Stomach (tissue), 9 donors: ENCODE results near the gene ETFB. TPM values are rescaled to one million over a fixed set of nuclear protein-coding genes. Genes with fewer than 3 reads are reported as not detected.

Experiments used
- DNase-seq, 2 donors: peaks; one replicate each; pipeline versions ENCODE4 v3.0.0 to v3.0.0-alpha.2; 2013 to 2019
- H3K27ac ChIP-seq, 5 donors: fragments of 200-600 bp in 4 of 5; sonication (generic) in 4 of 5; one replicate each; pipeline ENCODE4 v1.5.1; 2013 to 2019; ENCODE audit warnings: mild to moderate bottlenecking in 1 of 5, moderate library complexity in 1 of 5
- H3K27me3 ChIP-seq, 3 donors: fragments of 200-600 bp; sonication (generic); one replicate each; pipeline ENCODE4 v1.5.1; 2017 to 2019; ENCODE audit warnings: mixed run types in 1 of 3
- H3K36me3 ChIP-seq, 4 donors: fragments of 200-600 bp; sonication (generic); 1 replicate in 3 of 4; 2 replicates in 1 of 4; pipeline ENCODE4 v1.5.1; 2016 to 2019
- H3K4me1 ChIP-seq, 4 donors: fragments of 200-600 bp; sonication (generic); one replicate each; pipeline ENCODE4 v1.5.1; 2016 to 2019
- H3K4me3 ChIP-seq, 4 donors: fragments of 200-600 bp; sonication (generic) in 3 of 4; one replicate each; pipeline ENCODE4 v1.5.1; 2016 to 2019; ENCODE audit warnings: mild to moderate bottlenecking in 1 of 4
- H3K9me3 ChIP-seq, 4 donors: fragments of 200-600 bp; sonication (generic); one replicate each; pipeline ENCODE4 v1.5.1; 2016 to 2019
- EP300 ChIP-seq: sonication (generic); formaldehyde crosslinking; IDR thresholded peaks from one replicate; pipeline ENCODE4 v1.6.1; 2017; ENCODE audit warnings: antibody characterized with exemption
- POLR2A ChIP-seq, 4 donors: fragments of 450-650 bp; IDR thresholded peaks; one replicate each; pipeline ENCODE4 v1.6.1; 2016; ENCODE audit warnings: antibody characterized with exemption in 4 of 4, control low read depth in 2 of 4, mild to moderate bottlenecking in 1 of 4, moderate library complexity in 1 of 4
- POLR2AphosphoS5 ChIP-seq, 3 donors: sonication (generic); formaldehyde crosslinking; IDR thresholded peaks; one replicate each; pipeline ENCODE4 v1.6.1; 2016; ENCODE audit warnings: antibody characterized with exemption in 3 of 3
- WGBS, 5 donors: extraction: QIAGEN DNeasy Blood & Tissue Kit in 3 of 5; methylation state at CpG; one replicate each; pipeline versions ENCODE4 v1.1.5 to v1.1.7; 2013 to 2018; 5-methylcytosine and 5-hydroxymethylcytosine counted together
- intact Hi-C: fragments of 100-400 bp; cut with DNase I; formaldehyde crosslinking; loops from one replicate; pipeline ENCODE4 v1.15.1; 2023; ENCODE audit warnings: low total_unique reads
- polyA plus RNA-seq, 3 donors: library from polyadenylated mRNA; stranded (reverse); fragments of 200-250 nt; gene quantifications; one replicate each; pipeline ENCODE4 v1.2.3, GENCODE V29; 2013
- total RNA-seq, 5 donors: library from RNA; depleted of rRNA; stranded (reverse); fragments of >200 nt; gene quantifications; one replicate each; pipeline versions ENCODE4 v1.1.0 to v1.2.3, GENCODE V29; 2014 to 2016
- TF ChIP-seq, protein P1 (sequence below), 7 experiments: fragments of 450-650 bp in 4 of 7; fragments of 200-600 bp in 3 of 7; sonication (generic) in 3 of 7; IDR thresholded peaks; one replicate each; pipeline ENCODE4 v1.5.1; 2016 to 2019; ENCODE audit warnings: antibody characterized with exemption in 7 of 7, control low read depth in 2 of 7, mild to moderate bottlenecking in 1 of 7
- donor health status: healthy with polysubstance abuse.
- donor health status: Bipolar disorder and iron deficiency.
- donor health status: healthy.

ETFB gene
- total and polyA plus RNA-seq, 8 donors: 1.2 to 211 (median 105) TPM

DNA sequence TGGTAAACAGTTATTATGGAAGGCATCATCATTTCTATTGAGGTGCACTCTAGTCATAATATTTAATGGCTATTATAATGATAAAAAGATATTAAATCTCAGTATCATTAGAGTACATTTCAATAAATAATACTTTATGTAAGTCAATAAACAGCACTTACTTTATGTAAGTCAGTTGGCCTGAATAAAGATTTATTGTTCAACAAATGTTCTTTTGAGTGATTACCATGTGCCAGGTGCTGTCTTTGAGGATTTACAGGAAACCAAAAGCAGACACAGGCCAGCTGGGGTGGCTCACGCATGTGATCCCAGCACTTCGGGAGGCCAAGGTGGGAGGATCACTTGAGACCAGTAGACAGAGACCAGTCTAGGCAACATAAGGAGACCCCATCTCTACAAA, 11.2 kb upstream of the ETFB start:
- H3K4me3 ChIP-seq: no peak overlapping the region
- DNase-seq: no peak
- no peaks in the 10 kb centered on the region for H3K27me3 ChIP-seq
- no peak overlapping the region for H3K27ac ChIP-seq
- no peaks in the 10 kb centered on the region for H3K36me3 ChIP-seq
- H3K9me3 ChIP-seq: peaks cover 0 to 7% (median 4%) of the 10 kb centered on the region in 4 donors
- intact Hi-C loops: no loop called here
- WGBS, 5 donors: 85 to 94% (median 89%) methylated on average over 2 of the region's 2 CpGs
- peaks cover 0 to 4% (median 0%) of the 10 kb centered on the region in 4 donors for H3K4me1 ChIP-seq
- TF ChIP-seq EP300: no peak
- TF ChIP-seq POLR2A (IDR thresholded peaks at IDR 0.05): no peak
- no peak for TF ChIP-seq POLR2AphosphoS5 (IDR thresholded peaks at IDR 0.05)
- TF ChIP-seq, protein P1, sequence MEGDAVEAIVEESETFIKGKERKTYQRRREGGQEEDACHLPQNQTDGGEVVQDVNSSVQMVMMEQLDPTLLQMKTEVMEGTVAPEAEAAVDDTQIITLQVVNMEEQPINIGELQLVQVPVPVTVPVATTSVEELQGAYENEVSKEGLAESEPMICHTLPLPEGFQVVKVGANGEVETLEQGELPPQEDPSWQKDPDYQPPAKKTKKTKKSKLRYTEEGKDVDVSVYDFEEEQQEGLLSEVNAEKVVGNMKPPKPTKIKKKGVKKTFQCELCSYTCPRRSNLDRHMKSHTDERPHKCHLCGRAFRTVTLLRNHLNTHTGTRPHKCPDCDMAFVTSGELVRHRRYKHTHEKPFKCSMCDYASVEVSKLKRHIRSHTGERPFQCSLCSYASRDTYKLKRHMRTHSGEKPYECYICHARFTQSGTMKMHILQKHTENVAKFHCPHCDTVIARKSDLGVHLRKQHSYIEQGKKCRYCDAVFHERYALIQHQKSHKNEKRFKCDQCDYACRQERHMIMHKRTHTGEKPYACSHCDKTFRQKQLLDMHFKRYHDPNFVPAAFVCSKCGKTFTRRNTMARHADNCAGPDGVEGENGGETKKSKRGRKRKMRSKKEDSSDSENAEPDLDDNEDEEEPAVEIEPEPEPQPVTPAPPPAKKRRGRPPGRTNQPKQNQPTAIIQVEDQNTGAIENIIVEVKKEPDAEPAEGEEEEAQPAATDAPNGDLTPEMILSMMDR (IDR thresholded peaks at IDR 0.05): no peak

GRCh38 chr19:51375504-51376221, 9.5 kb upstream of the ETFB start:
- Histone ChIP-seq H3K36me3 (no peaks in the 10 kb centered on the region), H3K27me3 (no peaks in the 10 kb centered on the region), H3K4me3 (no peak overlapping the region), H3K9me3 (no peaks in the 10 kb centered on the region), H3K4me1 (peaks cover 0 to 4% (median 0%) of the 10 kb centered on the region in 4 donors), H3K27ac (no peak overlapping the region)
- 56 to 81% (median 69%) methylated on average over 9 to 11 of the region's 11 CpGs for WGBS, 5 donors
- no peak for DNase-seq
- TF ChIP-seq, protein P1 (IDR thresholded peaks at IDR 0.05): no peak
- TF ChIP-seq POLR2A (IDR thresholded peaks at IDR 0.05) (no peak), EP300 (no peak), POLR2AphosphoS5 (IDR thresholded peaks at IDR 0.05) (no peak)
- intact Hi-C loops: no loop called here

DNA sequence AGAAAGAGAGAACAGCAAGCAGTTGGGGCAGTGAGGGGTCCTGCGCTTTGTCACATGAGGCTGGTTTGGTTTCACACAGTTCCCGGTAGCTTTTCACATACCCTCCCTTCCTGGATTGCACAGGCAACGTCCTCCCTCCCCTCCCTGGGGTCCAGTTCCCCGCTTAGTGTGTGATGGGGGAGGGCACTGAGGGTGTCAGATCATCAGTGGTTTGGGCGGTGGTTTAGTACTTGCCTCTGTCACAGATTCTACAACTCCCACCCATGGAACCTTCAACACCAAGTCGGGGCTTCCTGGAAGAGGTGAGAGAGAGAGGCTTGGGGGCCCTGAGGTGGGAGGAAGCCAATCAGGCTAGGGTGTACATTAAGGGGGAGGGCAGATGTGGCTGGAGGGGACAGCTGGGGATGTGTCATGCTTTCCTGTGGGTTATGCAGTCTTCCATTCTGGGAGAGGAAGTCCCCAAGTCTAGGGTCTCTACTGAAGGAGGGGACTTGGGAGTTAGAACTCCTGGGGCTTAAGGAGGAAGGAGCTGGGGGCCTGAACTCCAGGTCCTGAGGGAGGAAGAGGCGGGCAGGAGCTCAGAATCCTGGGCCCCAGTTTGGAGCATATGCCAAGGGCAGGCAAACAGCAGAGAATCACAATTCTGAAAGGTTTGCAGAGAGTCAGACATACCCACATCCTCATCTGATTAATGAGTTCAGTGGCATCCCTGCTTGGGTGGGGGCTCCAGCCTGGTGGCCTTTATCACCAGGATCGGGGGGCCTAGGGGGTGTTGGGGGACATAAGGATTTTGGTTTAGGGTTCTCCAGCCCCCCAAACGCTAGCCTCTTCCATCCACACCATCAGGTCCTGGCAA, 6.7 kb upstream of the ETFB start, which contains the start of gene NKG7:
NKG7 (minus strand) TSS at position 6 of the 856 bp plus-strand sequence. CDS start 119 bp downstream, outside the sequence.
- no peaks in the 10 kb centered on the region for H3K9me3 ChIP-seq
- no peaks in the 10 kb centered on the region for H3K36me3 ChIP-seq
- H3K4me1 ChIP-seq: peaks cover 0 to 15% (median 10%) of the 10 kb centered on the region in 4 donors
- DNase-seq: peak in 1 of 2 donors; percentile 58
- intact Hi-C loops: no loop called here
- H3K27me3 ChIP-seq: no peaks in the 10 kb centered on the region
- H3K4me3 ChIP-seq: peak within 1 kb of the TSS in 3 of 4 donors; percentile 3 to 15 (median 10)
- WGBS, 5 donors: 33 to 51% (median 46%) methylated on average over 7 to 9 of the region's 9 CpGs
- no peak for TF ChIP-seq POLR2AphosphoS5 (IDR thresholded peaks at IDR 0.05)
- TF ChIP-seq POLR2A (IDR thresholded peaks at IDR 0.05): no peak
- TF ChIP-seq, protein P1 (IDR thresholded peaks at IDR 0.05): no peak
- no peak for TF ChIP-seq EP300
- peak within 1 kb of the TSS; percentile 23 to 65 (median 37) for H3K27ac ChIP-seq

DNA sequence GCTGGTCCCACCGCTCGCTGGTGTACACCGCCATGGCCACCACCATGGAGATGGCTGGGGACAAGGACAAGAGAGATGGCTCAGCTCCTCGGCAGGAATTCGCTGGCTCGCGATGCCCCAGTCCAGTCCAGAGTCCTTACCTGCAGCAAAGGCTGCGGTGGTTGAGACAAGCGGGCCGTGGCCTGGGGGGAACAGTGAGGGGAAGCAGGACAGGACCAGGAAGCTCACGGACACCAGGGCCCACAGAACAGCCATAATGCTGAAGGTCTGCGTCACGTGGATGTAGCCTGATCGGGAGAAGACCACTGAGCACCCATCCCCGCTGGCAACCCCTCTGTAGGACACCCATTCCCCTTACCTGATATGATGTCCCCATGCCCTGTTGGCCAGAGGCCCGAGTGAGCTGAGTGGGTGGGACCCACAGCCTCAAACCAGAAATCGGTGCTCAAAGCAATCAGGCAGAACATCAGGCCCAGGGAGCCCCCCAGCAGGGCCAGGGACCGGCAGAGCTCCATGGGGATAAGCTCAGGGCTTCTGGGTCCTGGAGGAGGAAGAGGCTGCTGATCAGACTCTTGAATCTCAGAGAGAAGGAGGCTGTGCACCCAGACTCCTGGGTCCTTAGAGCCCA, 5.9 kb upstream of the ETFB start:
- H3K27ac ChIP-seq: peak overlapping the region; percentile 23 to 65 (median 37)
- no peak for DNase-seq
- no peaks in the 10 kb centered on the region for H3K27me3 ChIP-seq
- WGBS, 5 donors: 77 to 83% (median 81%) methylated on average over 11 to 18 of the region's 18 CpGs
- H3K4me3 ChIP-seq: peak overlapping the region in 3 of 4 donors; percentile 3 to 15 (median 10)
- H3K36me3 ChIP-seq: no peaks in the 10 kb centered on the region
- H3K4me1 ChIP-seq: peaks cover 0 to 15% (median 11%) of the 10 kb centered on the region in 4 donors
- TF ChIP-seq POLR2A (IDR thresholded peaks at IDR 0.05) (no peak), EP300 (no peak), POLR2AphosphoS5 (IDR thresholded peaks at IDR 0.05) (no peak)
- TF ChIP-seq, protein P1 (IDR thresholded peaks at IDR 0.05): no peak
- intact Hi-C loops: no loop called here
- no peaks in the 10 kb centered on the region for H3K9me3 ChIP-seq
